ENCODE results near the gene THADA.

- TF ChIP-seq CTCF (optimal IDR thresholded peaks at IDR 0.05 in 1 of 3, IDR thresholded peaks at IDR 0.05 in 1 of 3, conservative IDR thresholded peaks at IDR 0.05 in 1 of 3; ENCODE audit: extremely low read depth in 1 of 3, insufficient read depth in 2 of 3, low read length in 3 of 3): no peak
- no peak for TF ChIP-seq EZH2 (IDR thresholded peaks at IDR 0.05; ENCODE audit: low read length)
Observed at GRCh38 chr2:43341959-43342757, 253.7 kb downstream of the THADA start.

All from keratinocyte (primary cell).